GM21447 (cell line): ENCODE data around the gene SMYD2.

Experiments
- ATAC-seq: cut with Tn5 transposase; IDR thresholded peaks from one replicate; pipeline ENCODE4 v1.9.1; 2021; ENCODE audit not compliant: unreplicated experiment

SMYD2 gene

GRCh38 chr1:214300149-214300780 lies 19.3 kb downstream of the SMYD2 start:
- ATAC-seq: no peak

- no peak for ATAC-seq
Observed at GRCh38 chr1:214301526-214301925, 20.6 kb downstream of the SMYD2 start.

DNA sequence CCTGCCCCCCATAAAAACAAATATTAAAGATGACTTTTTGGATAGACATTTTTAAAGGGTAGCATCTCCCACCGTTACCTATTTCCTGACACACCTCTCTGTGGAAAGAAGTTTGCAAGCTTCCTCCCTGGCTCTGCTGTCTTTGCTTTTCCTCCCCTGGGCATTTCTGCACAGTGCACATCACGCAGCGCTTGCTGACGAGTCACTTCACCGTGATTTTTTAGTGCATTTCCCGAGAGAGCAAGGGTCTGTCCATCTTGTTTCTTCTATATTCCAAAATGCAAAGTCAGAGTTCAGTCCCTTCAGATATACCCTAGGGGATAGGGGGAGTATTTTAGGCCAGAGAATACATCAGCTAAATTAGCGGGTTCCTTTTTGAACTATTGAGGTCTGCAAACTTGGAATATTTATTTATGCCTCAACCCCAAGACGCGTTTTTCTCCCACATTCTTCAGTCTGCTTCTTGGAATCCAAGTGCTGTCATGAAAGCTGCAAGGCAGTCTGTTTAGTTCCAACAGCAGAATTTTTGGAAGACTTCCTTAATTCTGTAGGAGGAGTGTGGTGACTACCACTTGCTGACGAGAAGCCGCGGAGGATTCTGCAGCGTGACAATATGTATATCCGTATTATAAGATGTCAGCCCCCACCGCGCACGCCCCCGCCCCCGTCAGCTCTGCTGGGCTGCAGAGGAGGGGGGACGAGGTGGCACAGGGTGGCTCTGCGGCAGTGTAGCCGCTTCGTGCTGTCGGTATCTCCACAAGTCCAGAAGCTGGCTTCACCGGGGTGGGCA lies 22.4 kb downstream of the SMYD2 start:
- ATAC-seq: no peak

GRCh38 chr1:214305164-214305751 lies 24.3 kb downstream of the SMYD2 start:
- no peak for ATAC-seq

GRCh38 chr1:214306269-214306668 lies 25.3 kb downstream of the SMYD2 start:
- no peak for ATAC-seq

- peak; percentile 50 for ATAC-seq
Observed at GRCh38 chr1:214310010-214310409, 29.1 kb downstream of the SMYD2 start.

- ATAC-seq: no peak
Observed at GRCh38 chr1:214310777-214311690, 30.1 kb downstream of the SMYD2 start.

DNA sequence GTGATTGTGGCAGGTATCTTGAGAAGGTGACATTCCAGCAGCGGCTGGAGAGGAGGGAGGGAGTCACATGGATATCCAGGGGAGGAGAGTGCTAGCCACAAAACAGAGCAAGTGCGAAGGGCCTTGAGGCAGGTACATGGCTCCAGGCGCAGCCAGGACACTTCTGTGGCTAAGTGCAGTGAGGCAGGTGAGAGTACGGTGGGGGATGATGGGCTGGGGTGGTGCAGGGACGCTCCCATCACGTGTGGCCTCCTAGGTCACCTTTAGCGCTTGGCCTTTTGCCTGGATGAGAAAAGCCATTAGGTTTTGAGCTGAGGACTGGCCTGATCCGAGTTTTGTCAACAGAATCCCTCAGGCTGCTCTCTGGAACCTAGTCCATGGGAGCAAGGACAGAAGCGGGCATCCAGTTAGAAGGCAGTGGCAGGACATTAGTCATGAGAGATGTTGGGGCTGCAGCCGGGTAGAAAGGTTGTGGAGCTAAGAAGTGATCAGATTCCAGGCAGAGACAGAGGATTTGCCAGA lies 31.6 kb downstream of the SMYD2 start:
- ATAC-seq: no peak

GRCh38 chr1:214314178-214314843 lies 33.4 kb downstream of the SMYD2 start:
- no peak for ATAC-seq

GRCh38 chr1:214316593-214316992 lies 35.6 kb downstream of the SMYD2 start:
- no peak for ATAC-seq

DNA sequence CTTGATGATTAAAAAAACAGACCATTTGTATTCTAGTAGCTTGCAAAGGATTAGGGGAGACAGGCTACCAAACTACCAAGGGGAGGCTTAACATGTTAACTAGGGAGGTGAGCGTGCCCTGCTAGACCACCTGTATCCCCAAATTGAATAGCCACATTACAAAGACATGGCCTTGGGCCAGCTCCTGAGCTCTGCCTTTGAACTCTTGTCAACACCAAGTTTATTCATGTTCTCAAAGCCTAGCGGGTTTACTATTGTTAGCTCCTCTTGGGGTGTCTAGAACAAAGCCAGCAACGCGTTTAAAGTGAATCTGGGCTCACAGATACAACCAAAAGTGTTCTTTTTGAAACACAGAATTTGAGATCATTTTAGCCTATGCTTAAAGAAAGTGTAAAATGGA lies 36.3 kb downstream of the SMYD2 start:
- ATAC-seq: no peak

- no peak for ATAC-seq
Observed at GRCh38 chr1:214317734-214318133, 36.8 kb downstream of the SMYD2 start.

DNA sequence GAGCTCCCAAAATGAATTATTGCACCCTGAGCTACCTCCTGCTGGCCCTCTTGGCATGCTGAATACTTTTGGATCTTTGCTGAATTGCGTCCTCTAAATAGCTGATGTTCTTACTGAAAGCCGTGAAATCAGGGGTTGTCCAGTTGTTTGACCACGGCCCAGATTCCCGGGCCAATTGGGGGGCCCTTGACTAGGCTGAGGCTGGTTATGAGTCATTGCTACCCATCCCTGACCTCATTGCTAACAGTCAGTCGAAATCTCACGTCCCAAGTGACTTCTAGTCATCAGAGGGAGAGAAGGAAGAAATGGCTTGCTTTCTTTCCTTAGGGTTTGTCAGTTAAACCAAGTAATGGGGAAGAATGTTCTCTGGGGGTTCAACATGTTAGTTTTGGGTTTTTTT lies 37.4 kb downstream of the SMYD2 start:
- ATAC-seq: peak; percentile 47

DNA sequence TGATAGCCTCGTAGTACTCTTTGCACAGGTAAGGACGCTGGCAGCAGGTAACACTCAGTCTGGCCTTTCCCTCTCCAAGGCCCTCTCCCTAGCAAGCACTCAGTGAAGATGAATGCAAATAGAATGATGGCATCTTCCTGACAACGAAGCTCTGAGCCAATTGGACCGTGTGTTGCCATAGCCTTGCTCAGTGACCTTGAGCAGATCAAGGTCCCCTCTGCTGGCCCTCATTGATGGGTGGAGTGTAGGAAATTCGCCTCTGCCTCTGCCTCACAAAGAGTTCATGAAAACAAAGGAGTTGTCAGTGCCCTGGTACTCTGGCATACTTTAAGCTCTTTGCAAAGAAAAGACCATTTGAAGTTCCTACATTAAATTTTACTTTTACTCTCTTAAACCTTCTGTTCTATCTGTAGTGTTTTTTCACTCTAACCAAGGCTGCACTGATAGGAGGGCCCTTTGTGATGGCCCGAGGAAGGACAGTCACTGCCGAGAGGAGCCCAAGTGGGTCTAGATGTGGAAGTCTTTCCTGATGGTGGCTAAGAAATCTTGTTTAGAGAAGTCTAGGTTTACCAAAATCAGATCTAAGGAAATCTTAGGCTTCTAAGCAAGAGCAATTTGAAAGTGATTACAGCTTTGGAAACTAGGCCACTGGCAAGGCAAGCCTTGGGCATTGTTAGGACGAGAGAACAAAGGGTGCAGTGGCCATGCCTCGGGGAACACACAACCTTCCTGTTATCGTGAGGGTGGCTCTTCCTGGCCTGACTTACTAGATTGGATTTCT lies 38.2 kb downstream of the SMYD2 start:
- no peak for ATAC-seq

GRCh38 chr1:214319938-214320337 lies 39.0 kb downstream of the SMYD2 start:
- ATAC-seq: no peak

- ATAC-seq: peak; percentile 71
Observed at GRCh38 chr1:214321705-214322453, 40.9 kb downstream of the SMYD2 start.

DNA sequence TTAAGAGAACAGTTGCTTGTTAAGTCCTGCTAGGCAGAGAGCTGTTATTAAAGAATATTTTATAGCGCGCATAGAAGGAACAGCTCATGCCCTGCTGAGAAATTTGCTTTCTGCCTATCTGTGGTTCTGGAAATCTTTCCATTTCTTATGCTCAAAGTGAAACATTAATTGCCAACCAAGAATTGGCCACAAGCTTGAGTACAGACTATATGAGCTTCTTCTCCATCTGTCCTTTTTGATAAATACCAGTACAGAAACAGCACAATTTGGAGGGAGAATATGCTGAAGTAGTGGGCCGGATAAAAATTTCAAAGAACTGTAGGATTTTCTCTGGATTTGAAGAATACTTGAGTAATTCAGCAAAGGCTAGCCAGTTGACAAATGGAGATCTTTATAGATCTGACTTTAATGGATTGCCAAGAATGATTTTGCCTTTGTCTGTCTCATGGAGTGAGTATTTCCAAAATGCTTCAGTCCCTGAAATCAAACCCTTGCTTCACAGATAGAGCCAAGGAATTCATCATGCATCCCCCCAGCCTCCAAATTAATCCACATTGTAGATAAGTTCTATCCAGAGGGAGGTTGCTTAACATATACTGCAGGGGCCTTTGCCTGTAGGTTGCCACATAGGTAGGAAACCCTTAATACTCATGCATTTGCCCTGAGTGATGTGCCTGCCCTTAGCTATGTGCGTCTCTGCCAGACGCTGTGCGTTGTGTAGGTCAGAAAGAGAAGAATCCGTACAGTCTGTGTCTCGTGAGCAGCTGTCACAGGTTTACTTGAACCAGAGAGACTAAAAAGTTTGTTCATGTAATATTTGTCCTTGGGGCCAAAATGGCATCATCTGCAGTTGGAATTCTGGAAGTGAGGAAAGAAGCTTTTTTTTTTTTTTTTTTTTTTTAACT lies 44.2 kb downstream of the SMYD2 start:
- ATAC-seq: no peak

- no peak for ATAC-seq
Observed at GRCh38 chr1:214326406-214326805, 45.4 kb downstream of the SMYD2 start.
